GM19455 (cell line): ENCODE data around the gene PPP3CB.
A peak's percentile ranks its signal among the peaks of the same experiment; 100 is the strongest.
"Not testable (repeated sequence)": the region's sequence is repeated elsewhere in the genome, so short reads cannot be mapped to it uniquely, and the experiment has no call there.

ENCODE experiments used
- ATAC-seq: cut with Tn5 transposase; IDR thresholded peaks from one replicate; pipeline ENCODE4 v1.9.1; 2021; ENCODE audit not compliant: unreplicated experiment

Gene PPP3CB

GRCh38 chr10:73416571-73416970 lies 79.3 kb downstream of the PPP3CB start:
- ATAC-seq = no peak

- ATAC-seq = peak; percentile 27
Measured at GRCh38 chr10:73414230-73414945, 81.4 kb downstream of the PPP3CB start.

DNA sequence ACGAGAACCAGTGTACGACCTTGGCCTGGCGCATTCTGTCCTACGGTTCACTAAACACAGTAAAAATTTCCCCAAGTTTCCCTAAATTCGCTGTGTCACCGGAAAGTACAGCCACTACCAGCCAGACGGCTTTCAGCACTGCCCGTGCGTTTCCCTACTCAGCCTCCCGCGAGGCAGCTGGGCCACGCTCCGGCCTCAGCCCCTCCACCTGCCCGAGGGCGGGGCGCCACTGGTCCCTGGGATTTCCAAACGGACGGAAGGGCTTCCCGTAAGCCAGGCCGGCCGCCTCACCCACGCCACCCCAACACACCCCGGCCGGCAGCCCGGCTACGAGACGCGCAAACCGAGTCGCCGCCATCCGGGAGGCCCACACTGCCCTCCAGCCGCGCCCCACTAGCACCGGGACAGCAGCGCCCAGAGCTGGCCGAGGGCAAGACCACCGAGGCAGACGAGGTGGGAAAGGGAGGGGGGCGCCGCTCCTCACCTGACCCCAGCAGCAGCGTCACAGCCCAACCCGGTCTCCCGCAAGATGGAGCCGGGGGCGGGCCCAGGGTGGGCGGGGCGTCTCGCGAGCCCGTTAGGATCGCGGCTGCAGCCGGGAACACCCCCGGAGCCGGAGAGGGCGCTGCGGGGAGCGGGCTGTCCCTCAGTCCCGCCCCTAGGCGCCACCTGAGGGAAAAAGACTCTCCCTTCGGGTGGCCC lies 82.1 kb downstream of the PPP3CB start, which contains the start of gene ANXA7:
Gene ANXA7 (minus strand): TSS at position 531 of the 702 bp plus-strand sequence. CDS start 13,202 bp downstream, outside the sequence.
- ATAC-seq = peak; percentile 84

GRCh38 chr10:73413108-73413527 lies 82.7 kb downstream of the PPP3CB start:
- ATAC-seq = peak; percentile 22

DNA sequence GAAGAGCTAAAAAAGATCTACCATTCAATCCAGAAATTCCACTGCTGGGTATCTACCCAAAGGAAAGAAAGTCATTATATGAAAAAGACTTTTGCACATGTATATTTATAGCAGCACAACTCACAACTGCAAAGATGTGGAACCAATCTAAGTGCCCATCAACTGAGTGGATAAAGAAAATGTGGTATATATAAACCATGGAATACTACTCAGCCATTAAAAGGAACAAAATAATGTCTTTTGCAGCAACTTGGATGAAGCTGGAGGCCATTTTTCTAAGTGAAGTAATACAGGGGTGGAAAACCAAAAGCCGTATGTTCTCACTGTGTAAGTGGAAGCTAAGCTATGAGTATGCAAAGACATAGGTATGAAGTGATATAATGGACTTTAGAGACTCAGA lies 84.9 kb downstream of the PPP3CB start:
- no peak for ATAC-seq

- ATAC-seq = no peak
Measured at GRCh38 chr10:73408978-73409521, 86.8 kb downstream of the PPP3CB start.

DNA sequence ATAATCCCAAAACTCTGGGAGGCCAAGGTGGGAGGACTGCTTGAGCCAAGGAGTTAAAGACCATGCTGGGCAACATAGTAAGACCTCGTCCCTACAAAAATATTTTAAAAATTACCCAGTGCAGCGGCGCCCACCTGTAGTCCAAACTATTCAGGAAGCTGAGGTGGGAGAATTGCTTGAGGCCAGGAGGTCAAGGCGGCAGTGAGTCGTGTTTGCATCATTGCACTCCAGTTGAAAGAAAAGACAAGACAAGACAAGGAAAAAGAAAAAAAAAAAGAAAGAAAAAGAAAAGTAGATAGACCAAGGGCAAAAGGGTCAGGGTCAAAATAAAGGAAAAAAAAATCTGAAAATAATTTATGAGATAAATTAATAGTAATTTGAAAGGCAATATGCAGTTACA lies 87.8 kb downstream of the PPP3CB start:
- ATAC-seq = no peak

DNA sequence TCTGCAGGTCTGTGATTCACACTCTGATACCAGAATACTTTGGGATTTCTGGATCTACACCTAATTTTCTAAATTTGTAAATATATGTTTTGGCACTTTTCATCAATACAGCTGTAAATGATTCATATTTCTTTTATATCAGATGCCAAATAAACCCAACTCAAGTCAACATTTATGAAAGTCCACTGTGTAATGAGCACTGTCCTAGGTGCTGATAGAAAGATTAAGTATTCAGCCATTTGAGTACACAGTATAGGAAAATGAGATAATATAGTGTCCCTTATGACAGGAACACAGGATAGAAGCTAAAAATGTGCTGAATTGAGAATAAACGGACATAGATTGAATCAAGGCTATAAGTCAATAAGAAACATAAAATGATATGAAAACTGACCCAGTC lies 88.3 kb downstream of the PPP3CB start:
- ATAC-seq = no peak

DNA sequence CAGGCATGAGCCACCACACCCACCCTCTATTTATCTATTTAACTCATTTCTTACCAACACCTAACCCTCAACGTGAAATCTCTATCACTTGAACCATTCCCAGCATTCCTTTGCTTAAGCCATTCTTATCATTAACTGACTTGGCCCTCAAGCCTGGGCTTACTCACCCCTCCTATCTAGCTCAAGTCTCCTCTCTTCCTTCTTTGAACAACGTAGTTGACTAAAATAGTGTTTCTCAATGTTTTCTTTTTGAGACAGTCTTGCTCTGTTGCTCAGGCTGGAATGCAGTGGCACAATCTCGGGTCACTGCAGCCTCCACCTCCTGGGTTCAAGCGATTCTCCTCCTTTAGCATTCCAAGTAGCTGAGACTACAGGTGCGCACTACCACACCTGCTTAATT lies 89.0 kb downstream of the PPP3CB start:
- no peak for ATAC-seq

- ATAC-seq = no peak
Measured at GRCh38 chr10:73405556-73405955, 90.3 kb downstream of the PPP3CB start.

DNA sequence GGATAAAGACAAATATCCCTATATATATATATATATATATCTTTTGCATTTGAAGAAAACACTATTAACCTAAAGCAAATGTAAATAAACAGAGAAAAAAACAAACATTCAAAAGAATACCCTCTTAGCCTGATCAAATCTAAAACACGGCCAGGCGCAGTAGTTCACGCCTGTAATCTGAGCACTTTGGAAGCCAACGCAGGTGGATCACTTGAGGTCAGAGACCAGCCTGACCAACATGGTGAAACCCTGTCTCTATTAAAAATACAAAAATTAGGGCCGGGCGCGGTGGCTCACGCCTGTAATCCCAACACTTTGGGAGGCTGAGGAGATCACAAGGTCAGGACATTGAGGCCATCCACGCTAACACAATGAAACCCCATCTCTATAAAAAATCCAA lies 91.1 kb downstream of the PPP3CB start:
- no peak for ATAC-seq

DNA sequence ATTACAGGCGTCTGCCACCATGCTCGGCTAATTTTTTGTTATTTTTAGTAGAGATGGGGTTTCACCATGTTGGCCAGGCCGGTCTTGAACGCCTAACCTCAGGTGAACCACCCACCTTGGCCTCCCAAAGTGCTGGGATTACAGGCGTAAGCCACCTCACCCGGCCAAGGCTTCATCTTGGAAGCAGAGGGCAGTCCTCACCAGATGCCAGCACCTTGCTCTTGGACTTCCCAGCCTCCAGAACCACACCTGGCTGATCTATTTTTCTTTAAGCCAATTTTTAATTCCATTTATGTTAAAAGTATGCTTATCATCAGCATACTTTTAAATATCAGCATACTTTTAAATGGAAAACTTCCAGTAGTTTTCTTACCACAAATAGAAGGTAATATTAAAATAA lies 94.2 kb downstream of the PPP3CB start:
- no peak for ATAC-seq

DNA sequence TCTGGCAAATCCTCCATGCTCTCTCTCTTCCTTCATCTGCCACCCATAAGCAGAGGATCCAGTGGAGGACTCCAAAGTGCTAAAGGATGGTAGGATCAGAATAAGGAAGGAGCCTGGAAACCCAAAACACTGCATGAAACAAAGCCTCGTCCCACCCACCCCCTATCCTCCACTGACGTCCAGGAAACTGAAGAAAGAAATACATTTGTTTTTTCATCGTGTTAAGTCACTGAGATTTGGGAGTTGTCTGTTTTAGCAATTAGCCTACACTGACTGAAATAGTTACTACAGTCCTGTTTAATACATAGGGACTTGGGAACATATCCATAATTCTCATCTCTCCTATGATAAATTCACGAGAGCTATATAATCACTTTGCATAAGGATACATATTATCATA lies 96.8 kb downstream of the PPP3CB start:
- ATAC-seq = no peak

GRCh38 chr10:73398024-73398423 lies 97.8 kb downstream of the PPP3CB start:
- ATAC-seq = no peak

GRCh38 chr10:73394325-73394724 lies 101.5 kb downstream of the PPP3CB start:
- not testable (repeated sequence) for ATAC-seq

DNA sequence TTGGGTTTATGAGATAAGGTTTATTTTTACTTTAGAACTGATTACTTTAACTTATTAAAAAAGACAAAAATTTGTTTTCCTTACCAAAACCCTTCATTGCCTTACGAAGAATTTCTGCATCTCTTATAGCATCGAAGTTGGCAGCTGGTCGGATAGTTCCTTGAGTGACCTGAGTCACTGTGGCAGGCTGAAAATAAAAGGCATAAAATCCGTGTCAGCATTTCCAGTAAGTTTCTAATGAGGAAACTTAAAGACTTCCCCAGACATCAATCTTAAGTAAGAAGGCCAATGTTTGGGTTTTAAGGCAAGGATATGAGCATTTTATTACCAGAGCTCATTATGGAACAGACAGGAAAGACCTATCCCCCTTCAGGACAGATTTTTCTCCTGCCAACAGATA lies 107.6 kb downstream of the PPP3CB start:
- ATAC-seq = no peak

DNA sequence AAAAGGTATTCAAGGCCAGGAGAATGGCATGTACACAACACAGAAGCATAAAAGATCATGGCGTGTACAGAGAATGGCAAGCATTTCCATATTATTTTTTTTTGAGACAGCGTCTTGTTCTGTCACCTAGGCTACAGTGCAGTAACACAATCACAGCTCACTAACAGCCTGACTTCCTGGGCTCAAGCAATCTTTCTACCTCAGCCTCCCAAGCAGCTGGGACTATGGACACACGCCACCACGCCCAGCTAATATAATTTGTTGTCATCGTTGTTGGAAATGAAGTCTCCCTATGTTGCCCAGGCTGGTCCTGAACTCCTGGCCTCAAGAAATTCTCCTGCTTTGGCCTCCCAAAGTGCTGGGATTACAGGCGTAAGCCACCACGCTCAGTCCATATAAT lies 109.2 kb downstream of the PPP3CB start:
- no peak for ATAC-seq
